Nucleus accumbens (tissue), 56 donors: ENCODE results near the gene INAFM1.

Experiments used
- DNase-seq, 56 donors: peaks; one replicate each; lab custom pipeline; 2025; lab: John Stamatoyannopoulos, UW

The INAFM1 gene

GRCh38 chr19:47305309-47305751, 30.6 kb downstream of the INAFM1 start:
- DNase-seq, result peak in 30 of 56 donors; percentile 2 to 60 (median 10)

GRCh38 chr19:47306303-47306702, 31.6 kb downstream of the INAFM1 start:
- no peak for DNase-seq

GRCh38 chr19:47309038-47309437, 34.4 kb downstream of the INAFM1 start:
- no peak for DNase-seq

DNA sequence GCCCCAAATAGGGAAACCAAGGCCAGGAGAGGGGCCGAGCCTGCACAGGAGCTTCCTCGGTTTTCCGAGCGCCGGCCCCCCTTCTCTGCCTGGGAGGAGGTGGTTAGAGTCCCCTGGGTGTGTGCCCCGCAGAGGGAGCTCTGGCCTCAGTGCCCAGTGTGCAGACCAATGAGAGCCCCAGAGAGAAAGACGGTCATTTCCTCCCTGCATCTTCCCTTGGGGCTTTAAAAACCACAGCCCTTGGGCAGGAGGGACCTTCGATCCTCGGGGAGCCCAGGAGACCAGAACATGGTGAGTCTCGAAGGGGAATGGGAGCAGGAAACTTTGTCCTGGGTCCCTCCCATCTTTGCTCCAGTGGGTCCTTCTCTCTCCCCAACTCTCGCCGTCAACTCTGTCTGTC, 34.9 kb downstream of the INAFM1 start, which contains the start of gene C5AR1:
Gene C5AR1, plus strand, starts transcription at position 254 of the 400 bp plus-strand sequence. Its CDS starts 35 bp downstream, at position 289.
- DNase-seq, result peak in 10 of 56 donors; percentile 4 to 43 (median 16)

DNA sequence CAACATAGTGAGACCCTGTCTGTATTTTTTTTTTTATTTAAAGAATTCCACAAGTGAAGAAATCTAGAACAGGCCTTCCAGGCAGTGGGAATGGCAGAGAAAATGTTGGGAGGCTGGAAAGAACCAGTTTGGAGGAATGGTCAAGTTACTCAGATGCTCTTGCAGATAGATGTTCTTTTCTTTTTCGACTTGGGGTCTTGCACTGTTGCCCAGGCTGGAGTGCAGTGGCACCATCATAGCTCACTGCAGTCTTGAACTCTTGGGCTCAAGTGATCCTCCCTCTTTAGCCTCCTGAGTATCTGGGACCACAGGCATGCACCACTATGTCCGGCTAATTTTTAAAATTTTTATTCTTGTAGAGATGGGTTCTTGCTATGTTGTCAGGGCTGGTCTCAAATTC, 35.6 kb downstream of the INAFM1 start:
- DNase-seq, result no peak

- peak in 1 of 56 donors; percentile 25 for DNase-seq
Measured at GRCh38 chr19:47310819-47311218, 36.1 kb downstream of the INAFM1 start.

GRCh38 chr19:47312366-47313006, 37.8 kb downstream of the INAFM1 start:
- DNase-seq, result no peak

DNA sequence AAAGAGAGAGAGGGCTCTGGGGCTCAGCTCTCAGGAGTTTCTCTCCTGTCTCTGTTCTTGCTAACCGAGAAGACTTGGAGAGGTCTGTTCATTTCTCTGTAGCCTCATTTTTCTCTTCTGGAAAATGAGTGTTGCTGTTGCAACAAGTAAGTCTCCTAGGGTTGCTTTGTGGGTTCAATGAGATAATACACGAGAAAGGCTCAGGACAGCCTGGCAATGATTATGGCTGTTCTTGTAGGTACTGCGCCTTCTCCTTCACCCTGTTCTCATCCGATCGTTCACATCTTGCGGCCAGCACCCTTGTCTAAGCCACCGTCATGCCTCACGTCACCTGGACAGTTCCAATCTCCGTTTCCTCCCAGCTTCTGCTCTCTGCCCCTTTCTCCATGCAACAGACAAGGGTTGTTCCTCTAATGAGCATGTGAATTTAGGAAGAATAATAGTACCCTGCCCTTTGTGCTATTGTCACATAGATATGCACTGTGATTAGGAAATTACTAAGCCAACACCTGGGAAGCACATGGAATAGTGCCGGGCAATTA, 39.1 kb downstream of the INAFM1 start:
- DNase-seq, result no peak

DNA sequence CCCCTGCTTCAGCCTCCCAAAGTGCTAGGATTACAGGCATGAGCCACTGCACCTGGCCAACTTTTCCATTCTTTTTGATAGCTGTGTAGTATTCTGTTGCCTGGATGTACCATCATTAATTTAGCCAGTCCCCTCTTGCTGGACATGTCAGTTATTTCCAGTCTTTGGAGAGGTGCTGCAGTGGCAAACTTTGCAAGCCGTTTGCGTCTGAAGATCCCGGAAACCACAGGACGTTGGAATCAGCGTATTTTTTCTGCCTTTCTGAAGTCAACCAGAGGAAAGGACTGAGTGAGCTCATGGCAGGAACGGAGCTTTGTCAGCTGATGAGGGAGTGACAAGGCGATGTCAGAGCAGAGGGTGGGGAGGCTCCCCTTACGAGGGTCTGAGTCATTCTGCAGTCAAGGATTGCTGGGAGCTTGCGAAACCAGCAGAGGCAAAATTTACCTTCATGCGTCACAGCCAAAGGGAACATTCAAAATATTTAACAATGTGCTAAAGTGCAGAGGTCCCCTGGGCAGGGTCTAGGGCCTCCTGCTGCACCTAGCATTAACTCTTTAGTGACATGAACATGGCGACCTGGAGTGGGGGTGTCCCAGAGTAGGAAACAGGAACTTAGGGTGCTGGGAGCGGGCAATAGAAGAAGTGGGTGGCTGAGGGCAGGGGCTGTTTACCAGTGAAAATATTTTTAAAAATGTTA, 40.6 kb downstream of the INAFM1 start:
- peak in 41 of 56 donors; percentile 14 to 81 (median 43) for DNase-seq

GRCh38 chr19:47316513-47316912, 41.8 kb downstream of the INAFM1 start:
- no peak for DNase-seq

GRCh38 chr19:47319923-47320871, 45.5 kb downstream of the INAFM1 start:
- no peak for DNase-seq

DNA sequence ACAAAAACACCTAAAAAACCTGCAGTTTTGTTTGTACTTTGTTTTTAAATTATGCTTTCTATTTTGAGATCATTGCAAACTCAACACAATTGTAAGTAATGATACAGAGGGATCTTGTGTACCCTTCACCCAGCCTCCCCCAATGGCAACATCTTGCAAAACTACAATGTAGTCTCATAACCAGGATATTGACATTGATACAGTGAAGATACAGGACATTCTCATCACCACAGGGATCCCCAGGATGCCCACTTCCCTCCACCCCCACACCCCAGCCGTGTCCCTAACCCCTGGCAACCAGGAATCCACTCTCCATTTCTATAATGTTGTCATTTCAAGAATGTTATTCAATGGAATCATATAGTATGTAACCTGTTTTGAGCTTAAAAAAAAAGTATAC, 46.9 kb downstream of the INAFM1 start:
- DNase-seq, result no peak

DNA sequence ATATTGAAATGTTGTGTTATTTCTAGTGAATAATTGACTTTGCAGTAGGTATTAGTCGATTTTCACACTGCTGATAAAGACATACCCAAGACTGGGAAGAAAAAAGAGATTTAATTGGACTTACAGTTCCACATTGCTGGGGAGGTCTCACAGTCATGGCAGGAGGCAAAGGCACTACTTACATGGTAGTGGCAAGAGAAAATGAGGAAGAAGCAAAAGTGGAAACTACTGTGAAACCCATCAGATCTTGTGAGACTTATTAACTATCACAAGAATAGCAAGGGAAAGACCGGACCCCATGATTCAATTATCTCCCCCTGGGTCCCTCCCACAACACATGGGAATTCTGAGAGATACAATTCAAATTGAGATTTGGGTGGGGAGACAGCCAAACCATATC, 47.4 kb downstream of the INAFM1 start:
- DNase-seq, result no peak

- DNase-seq, result no peak
Measured at GRCh38 chr19:47323409-47323808, 48.7 kb downstream of the INAFM1 start.

- no peak for DNase-seq
Measured at GRCh38 chr19:47323872-47324271, 49.2 kb downstream of the INAFM1 start.

GRCh38 chr19:47324502-47324901, 49.8 kb downstream of the INAFM1 start:
- DNase-seq, result peak in 13 of 56 donors; percentile 6 to 30 (median 11)
